Measurements from ENCODE around the gene DTNB.
A peak's percentile ranks its signal among the peaks of the same experiment; 100 is the strongest.
"Not testable (repeated sequence)": the region's sequence is repeated elsewhere in the genome, so short reads cannot be mapped to it uniquely, and the experiment has no call there.

The DTNB gene

GRCh38 chr2:25537526-25537925 is 135.9 kb downstream of the DTNB start:
- DNase-seq: no peak

- DNase-seq: not testable (repeated sequence)
Observed at GRCh38 chr2:25535411-25536289, 137.7 kb downstream of the DTNB start.

DNA sequence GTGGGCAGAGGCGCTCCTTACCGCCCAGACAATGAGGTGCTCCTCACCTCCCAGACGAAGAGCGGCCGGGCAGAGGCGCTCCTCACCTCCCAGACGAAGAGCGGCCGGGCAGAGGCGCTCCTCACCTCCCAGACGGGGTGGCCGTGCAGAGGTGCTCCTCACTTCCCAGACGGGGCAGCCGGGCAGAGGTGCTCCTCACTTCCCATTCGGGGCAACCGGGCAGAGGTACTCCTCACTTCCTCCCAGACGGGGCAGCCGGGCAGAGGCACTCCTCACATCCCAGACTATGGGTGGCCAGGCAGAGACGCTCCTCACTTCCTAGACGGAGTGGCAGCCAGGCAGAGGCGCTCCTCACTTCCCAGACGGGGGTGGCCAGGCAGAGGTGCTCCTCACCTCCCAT is 138.4 kb downstream of the DTNB start:
- DNase-seq: not testable (repeated sequence)

GRCh38 chr2:25534455-25534854 is 138.9 kb downstream of the DTNB start:
- DNase-seq: no peak

- DNase-seq: not testable (repeated sequence)
Observed at GRCh38 chr2:25533771-25534170, 139.6 kb downstream of the DTNB start.

DNA sequence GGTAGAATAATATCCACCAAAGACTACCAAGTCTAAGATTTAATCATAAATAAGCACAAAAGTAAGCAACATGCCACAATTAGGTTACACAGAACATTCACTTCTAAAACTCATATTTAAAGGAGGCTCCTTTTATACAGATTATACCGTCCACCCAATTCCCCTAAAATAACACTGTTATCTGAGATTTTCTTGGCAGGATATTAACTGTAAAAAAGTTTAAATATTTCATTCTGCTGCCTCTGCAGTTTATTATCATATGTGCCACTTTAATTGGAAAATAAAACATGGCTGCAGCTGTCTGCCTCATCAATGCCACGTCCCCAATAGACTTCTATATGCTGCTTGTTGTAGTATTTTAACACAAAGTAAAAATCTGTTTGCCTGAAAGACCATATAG is 140.9 kb downstream of the DTNB start:
- no peak for DNase-seq

GRCh38 chr2:25529034-25529433 is 144.3 kb downstream of the DTNB start:
- no peak for DNase-seq

DNA sequence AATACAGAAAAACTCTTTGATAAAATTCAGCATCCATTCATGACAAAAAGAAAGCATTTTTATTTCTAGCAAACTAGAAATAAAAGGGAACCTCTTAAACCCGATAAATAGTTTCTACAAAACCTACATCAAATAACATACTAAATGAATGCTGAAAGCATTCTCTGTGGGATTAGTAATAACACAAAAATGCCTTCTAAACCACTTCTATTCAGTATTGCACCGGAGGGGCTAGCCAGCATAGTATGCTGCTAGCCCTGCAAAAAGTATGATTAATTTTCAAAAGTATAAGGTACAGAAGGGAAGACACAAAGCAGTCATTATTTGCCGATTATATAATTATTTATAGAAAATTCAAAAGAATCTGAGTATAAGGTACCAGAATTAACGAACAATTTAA is 145.2 kb downstream of the DTNB start:
- DNase-seq: no peak

DNA sequence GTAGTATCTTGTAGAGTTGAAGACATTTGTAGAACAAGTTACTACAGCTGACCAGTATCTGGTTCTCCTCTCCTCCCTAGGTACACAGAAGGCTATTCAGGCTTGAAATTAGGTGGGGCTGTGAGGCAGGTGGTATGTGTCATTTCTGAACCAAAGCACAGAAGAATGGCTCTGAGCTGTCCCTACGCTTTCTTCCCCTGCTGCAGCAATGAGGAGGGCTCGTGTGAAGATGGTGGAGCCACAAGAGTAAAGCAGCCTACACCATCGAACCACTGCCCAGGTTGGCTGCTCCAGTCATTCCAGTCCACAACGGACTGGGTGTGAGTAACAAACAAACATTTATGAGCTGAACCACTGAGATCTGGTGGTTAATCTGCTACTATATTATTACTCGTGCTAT is 148.9 kb downstream of the DTNB start:
- no peak for DNase-seq

DNA sequence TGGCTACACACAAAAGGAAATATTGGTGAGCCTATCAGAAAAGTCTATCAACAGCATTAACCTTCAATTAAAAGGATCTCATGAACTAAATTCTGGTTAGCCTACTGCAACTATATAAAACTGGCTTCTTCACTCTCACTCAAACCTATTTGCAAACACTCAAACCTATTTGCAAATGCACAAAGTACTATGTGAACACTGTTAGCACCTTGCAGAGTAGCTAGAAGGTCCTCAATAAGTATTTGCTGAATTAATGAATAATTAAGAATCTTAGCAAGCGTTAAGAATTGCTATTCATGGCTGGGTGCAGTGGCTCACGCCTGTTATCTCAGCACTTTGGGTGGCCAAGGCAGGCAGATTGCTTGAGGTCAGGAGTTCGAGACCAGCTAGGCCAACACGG is 150.3 kb downstream of the DTNB start:
- no peak for DNase-seq

- DNase-seq: peak; percentile 7 to 50
Observed at GRCh38 chr2:25521665-25522387, 151.6 kb downstream of the DTNB start.

DNA sequence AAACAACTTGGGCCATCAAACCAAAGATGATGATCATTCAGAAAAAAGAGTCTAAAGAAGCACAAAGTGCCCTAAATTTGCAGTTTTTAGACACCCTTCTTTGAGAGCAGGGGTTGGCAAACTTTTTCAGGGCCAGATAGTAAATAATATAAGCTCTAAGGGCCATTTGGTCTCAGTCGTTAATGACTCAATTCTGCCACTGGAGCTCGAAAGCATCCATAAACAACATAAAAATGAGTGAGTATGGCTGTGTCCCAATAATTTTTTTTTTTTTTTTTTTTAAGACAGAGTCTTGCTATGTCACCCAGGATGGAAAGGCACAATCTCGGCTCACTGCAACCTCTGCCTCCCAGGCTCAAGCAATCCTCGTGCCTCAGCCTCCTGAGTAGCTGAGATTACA is 152.3 kb downstream of the DTNB start:
- DNase-seq: no peak

- no peak for DNase-seq
Observed at GRCh38 chr2:25517701-25518100, 155.7 kb downstream of the DTNB start.

DNA sequence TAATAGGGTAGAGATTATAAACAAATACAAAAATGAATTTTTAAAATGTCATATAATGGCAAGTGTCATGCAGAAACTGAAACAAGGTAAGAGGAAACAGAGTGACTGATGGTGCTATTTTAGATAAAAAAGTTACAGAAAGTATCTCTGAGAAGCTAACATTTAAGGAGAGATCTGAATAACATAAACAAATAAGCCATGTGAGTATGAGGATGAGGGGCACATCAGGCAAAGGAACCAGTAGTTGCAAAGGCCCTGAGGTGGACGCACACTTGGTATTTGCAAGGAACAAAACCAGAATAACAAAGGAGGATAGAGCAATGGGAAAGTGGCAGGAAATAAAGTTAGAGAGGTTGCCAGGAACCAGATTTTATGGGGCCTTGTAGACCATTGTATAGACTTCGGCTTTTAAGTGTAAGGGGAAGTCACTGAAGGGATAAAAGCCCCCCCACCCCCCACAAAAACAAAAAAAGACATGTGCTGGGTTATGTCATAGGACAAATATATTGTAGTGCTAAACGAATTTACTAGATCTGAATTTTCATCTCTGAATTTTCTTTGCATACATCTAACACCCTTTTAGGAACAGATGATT is 159.2 kb downstream of the DTNB start:
- no peak for DNase-seq

- no peak for DNase-seq
Observed at GRCh38 chr2:25512707-25513106, 160.7 kb downstream of the DTNB start.

DNA sequence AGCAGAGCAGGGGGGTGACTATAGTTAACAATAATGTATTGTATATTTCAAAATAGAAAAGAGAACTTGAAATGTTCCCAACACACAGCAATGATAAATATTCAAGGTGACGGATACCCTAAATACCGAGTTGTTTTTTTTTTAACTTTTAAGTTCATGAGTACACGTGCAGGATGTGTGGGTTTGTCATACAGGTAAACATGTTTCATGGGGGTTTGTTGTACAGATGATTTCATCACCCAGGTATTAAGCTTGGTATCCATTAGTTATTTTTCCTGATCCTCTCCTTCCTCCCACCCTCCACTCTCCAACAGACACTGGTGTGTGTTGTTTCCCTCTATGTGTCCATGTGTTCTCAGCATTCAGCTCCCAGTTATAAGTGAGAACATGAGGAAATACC is 167.2 kb downstream of the DTNB start:
- no peak for DNase-seq

- no peak for DNase-seq
Observed at GRCh38 chr2:25505622-25506021, 167.8 kb downstream of the DTNB start.

- no peak for DNase-seq
Observed at GRCh38 chr2:25505182-25505581, 168.2 kb downstream of the DTNB start.

DNA sequence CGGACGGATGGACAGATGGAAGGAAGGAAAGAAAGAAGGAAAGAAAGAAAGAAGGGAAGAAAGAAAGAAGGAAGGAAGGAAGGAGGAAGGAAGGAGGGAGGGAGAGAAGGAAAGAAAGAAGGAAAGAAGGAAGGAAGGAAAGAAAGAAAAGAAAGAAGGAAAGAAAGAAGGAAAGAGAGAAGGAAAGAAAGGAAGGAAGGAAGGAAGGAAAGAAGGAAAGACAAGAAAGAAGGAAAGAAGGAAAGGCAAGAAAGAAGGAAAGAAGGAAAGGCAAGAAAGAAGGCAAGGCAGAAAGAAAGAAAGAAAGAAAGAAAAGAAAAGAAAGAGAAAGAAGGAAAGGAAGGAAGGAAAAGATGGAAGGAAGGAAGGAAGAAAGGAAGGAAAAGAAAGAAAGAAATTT is 169.1 kb downstream of the DTNB start:
- no peak for DNase-seq

GRCh38 chr2:25499157-25499556 is 174.2 kb downstream of the DTNB start:
- DNase-seq: no peak

DNA sequence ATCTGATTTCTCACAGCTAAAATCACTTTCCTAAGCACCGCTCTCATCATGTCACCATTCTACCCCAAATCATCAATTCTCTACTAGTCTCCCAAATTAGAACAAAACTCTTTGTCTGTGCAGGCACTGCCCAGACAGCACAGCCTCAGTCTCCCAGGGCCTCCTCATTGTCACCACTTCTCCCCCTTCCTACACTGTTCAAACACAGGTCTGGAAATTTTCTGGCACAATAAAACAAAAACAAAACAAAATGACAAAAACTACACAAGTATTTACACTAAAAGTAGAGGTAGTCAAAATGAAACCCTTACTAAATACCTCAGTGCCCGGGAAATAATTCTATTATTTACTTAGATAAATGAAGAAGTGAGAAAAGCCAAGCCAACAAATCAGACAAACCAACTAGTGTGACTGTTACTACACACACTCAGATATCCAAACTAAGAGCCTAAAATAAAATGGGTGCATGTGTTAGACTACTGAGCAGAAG is 175.4 kb downstream of the DTNB start:
- no peak for DNase-seq

DNA sequence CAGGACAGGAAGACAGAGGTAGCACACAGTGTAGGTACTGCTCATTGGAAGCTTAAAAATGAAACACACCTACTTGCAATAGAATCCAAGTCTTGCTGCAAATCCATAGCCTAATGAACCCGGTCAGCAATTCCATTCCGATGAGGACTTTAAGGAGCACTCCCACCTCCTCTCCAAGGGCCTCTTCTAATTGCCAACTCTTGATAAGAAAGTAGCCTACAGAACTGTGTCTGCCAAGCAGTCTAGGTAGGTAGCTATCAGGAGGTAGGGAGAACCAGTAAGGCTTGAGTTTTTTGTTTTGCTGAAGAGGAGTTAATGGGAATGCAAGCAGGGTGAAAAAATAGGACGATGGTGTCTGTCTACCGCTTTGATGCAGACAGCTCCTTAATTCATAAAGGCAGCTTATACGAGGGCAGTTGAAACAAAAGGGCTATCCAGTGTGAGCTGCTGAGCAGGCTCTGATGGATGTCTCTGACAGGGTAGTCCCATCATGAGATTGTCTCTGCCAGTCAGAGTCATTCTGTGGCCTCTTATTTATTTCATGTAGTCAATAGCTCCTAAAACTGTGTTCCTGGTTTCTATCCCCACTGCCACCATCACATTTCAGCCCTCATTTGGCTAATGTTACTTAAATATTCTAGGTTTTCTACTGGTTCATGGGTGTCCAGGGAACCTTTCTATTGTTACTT is 176.0 kb downstream of the DTNB start:
- DNase-seq: no peak

DNA sequence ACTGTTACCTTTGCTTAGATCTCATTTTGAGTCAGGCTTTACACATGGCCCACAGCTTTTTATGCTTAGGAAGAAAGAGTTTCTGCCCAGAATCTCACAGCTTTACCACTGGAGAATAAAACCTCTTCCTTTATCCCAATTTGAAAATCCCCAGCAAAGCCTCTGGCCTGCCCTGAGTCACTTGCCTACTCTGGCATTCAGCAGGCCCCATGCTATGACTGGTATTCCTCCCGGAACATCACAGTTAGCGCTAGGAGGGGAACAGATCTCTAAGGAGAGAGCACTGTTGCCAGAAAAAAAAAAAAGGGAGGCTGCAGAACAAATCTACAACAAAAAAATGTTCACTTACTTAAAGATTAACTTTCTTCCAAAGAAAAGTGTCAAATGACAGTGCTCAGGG is 178.8 kb downstream of the DTNB start:
- DNase-seq: no peak
